WI38 (cell line): ENCODE results near the gene MCC.

Experiments used
- H3K4me3 ChIP-seq: 2 replicates; pipeline ENCODE4 v1.5.1; 2011; ENCODE audit warnings: low read depth, mild to moderate bottlenecking, control low read depth, low read length
- CTCF ChIP-seq: IDR thresholded peaks from 2 replicates; pipeline ENCODE4 v1.5.1; 2012; ENCODE audit warnings: low read depth, mild to moderate bottlenecking, control low read depth, low read length

The MCC gene

GRCh38 chr5:113047733-113048652, 440.3 kb downstream of the MCC start:
- no peak overlapping the region for H3K4me3 ChIP-seq
- no peak for TF ChIP-seq CTCF

GRCh38 chr5:113047234-113047633, 441.0 kb downstream of the MCC start:
- TF ChIP-seq CTCF: no peak
- H3K4me3 ChIP-seq: no peak overlapping the region

GRCh38 chr5:113044776-113045465, 443.3 kb downstream of the MCC start:
- no peak overlapping the region for H3K4me3 ChIP-seq
- TF ChIP-seq CTCF: no peak

GRCh38 chr5:113043491-113043931, 444.7 kb downstream of the MCC start:
- H3K4me3 ChIP-seq: no peak overlapping the region
- TF ChIP-seq CTCF: no peak

GRCh38 chr5:113042491-113043243, 445.6 kb downstream of the MCC start:
- no peak for TF ChIP-seq CTCF
- H3K4me3 ChIP-seq: no peak overlapping the region

GRCh38 chr5:113040672-113041260, 447.5 kb downstream of the MCC start:
- H3K4me3 ChIP-seq: no peak overlapping the region
- no peak for TF ChIP-seq CTCF
